K562 (cell line): Measurements from ENCODE around the gene CDC42EP3. TPM values are rescaled to one million over a fixed set of nuclear protein-coding genes. Genes with fewer than 3 reads are reported as not detected.

Source experiments
- CHD1 ChIP-seq: fragments of 200-600 bp; sonication (generic); IDR thresholded peaks from one replicate; pipeline ENCODE4 v1.6.1; 2012; ENCODE audit warnings: mild to moderate bottlenecking, moderate library complexity, low read length, inconsistent platforms
- MAFF ChIP-seq: IDR thresholded peaks from 2 replicates; pipeline ENCODE4 v1.6.1; 2012; ENCODE audit warnings: low read length, improper control_type of control experiment
- POLR2B ChIP-seq: fragments of 450-650 bp; IDR thresholded peaks from 2 replicates; pipeline ENCODE4 v1.6.1; 2018; ENCODE audit warnings: low read depth; ENCODE audit not compliant: partially characterized antibody
- SRSF7 ChIP-seq: fragments of 200-400 bp; formaldehyde crosslinking; optimal IDR thresholded peaks from 2 replicates; pipeline ENCODE3; 2017; ENCODE audit warnings: mild to moderate bottlenecking, low read depth, low read length
- ZNF280B ChIP-seq: fragments of 250-450 bp; sonication (Bioruptor Pico); IDR thresholded peaks from 2 replicates; pipeline ENCODE4 v1.5.1; 2021; ENCODE audit warnings: mild to moderate bottlenecking
- ZSCAN32 ChIP-seq: fragments of 450-650 bp; formaldehyde crosslinking; IDR thresholded peaks from 2 replicates; pipeline ENCODE4 v1.4.0; 2020; ENCODE audit warnings: mild to moderate bottlenecking, moderate library complexity
- polyA plus RNA-seq, 8 experiments: library from polyadenylated mRNA; depleted of rRNA in 4 of 8; stranded (reverse) in 5 of 8; unstranded in 3 of 8; fragments of >200 nt; fragmentation: Nextera tagmentation in 2 of 8; fragmentation: Illumina TruSeq in 1 of 8; extraction: Ambion mirVana in 2 of 8; extraction: Trizol in 1 of 8; gene quantifications; 2 replicates each; pipeline versions ENCODE4 v1.2.1 to v1.2.3, GENCODE V29; 2011 to 2014; ENCODE audit warnings: inconsistent platforms in 1 of 8, missing spikeins in 1 of 8
- total RNA-seq, 7 experiments: library from RNA; depleted of rRNA in 6 of 7; stranded (reverse); fragments of >200 nt in 6 of 7; fragmentation: Illumina TruSeq in 2 of 7; extraction: Trizol in 2 of 7; gene quantifications; 2 replicates each; pipeline versions ENCODE4 v1.2.1 to v1.2.3, GENCODE V29; 2011 to 2021; ENCODE audit warnings: low replicate concordance in 1 of 7
- TF ChIP-seq, protein P1 (sequence below), 3 experiments: fragments of 200-800 bp in 1 of 3; sonication (Bioruptor generic) in 1 of 3; sonication (generic) in 1 of 3; formaldehyde crosslinking in 1 of 3; IDR thresholded peaks; 2 replicates each; pipeline versions ENCODE4 v1.6.1 to v1.8.0; 2016 to 2022; ENCODE audit warnings: mild to moderate bottlenecking in 2 of 3, missing compliant biosample characterization in 2 of 3, missing genetic modification characterization in 2 of 3, missing genetic modification reagents in 1 of 3

The CDC42EP3 gene
- total and polyA plus RNA-seq, 9 of the 15 experiments (the other 6 are each of a cell fraction or from before 2014, with no cell fraction given): 0.72 to 6.4 (median 2.0) TPM

- TF ChIP-seq ZNF280B (CRISPR knock-in tag) (no peak), POLR2B (no peak), SRSF7 (no peak), CHD1 (no peak), MAFF (no peak), ZSCAN32 (CRISPR knock-in tag) (no peak)
- TF ChIP-seq, protein P1, sequence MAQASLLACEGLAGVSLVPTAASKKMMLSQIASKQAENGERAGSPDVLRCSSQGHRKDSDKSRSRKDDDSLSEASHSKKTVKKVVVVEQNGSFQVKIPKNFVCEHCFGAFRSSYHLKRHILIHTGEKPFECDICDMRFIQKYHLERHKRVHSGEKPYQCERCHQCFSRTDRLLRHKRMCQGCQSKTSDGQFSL (CRISPR knock-in tag; IDR thresholded peaks at IDR 0.05): no peak
- TF ChIP-seq, protein P1 (tag; IDR thresholded peaks at IDR 0.05): no peak
Measured at GRCh38 chr2:37707393-37707792, 36.0 kb upstream of the CDC42EP3 start (continued).
